Lung (tissue), 12 donors: ENCODE data around the gene PEX13. TPM values are rescaled to one million over a fixed set of nuclear protein-coding genes. Genes with fewer than 3 reads are reported as not detected.

ENCODE experiments used
- ATAC-seq: fragments of 200-7000 bp; cut with Tn5 transposase; one replicate; pipeline ENCODE4 v1.9.1; 2020; ENCODE audit warnings: moderate number of reproducible peaks; ENCODE audit not compliant: insufficient read depth, low FRiP score
- DNase-seq, 3 donors: peaks; one replicate each; pipeline ENCODE4 v3.0.0-alpha.2; 2013 to 2017
- H3K27ac ChIP-seq, 2 donors: one replicate each; pipeline ENCODE4 v1.5.1; 2013; ENCODE audit warnings: mild to moderate bottlenecking in 2 of 2, moderate library complexity in 2 of 2, control low read depth in 1 of 2, inconsistent platforms in 1 of 2, low read depth in 1 of 2, low read length in 1 of 2
- H3K27me3 ChIP-seq, 3 donors: one replicate each; pipeline ENCODE4 v1.5.1; 2013; ENCODE audit warnings: low read length in 2 of 3; ENCODE audit not compliant: control insufficient read depth in 3 of 3, insufficient read depth in 3 of 3
- H3K36me3 ChIP-seq, 4 donors: one replicate each; pipeline ENCODE4 v1.5.1; 2013; ENCODE audit warnings: low read length in 4 of 4, mild to moderate bottlenecking in 1 of 4, moderate library complexity in 1 of 4; ENCODE audit not compliant: control insufficient read depth in 4 of 4, insufficient read depth in 4 of 4
- H3K4me1 ChIP-seq, 5 donors: one replicate each; pipeline ENCODE4 v1.5.1; 2013; ENCODE audit warnings: low read length in 5 of 5, mild to moderate bottlenecking in 2 of 5, moderate library complexity in 1 of 5; ENCODE audit not compliant: control insufficient read depth in 5 of 5, insufficient read depth in 5 of 5
- H3K4me3 ChIP-seq: one replicate; pipeline ENCODE4 v1.5.1; 2013; ENCODE audit warnings: mild to moderate bottlenecking, control low read depth, moderate library complexity
- H3K9ac ChIP-seq, 2 donors: one replicate each; pipeline ENCODE4 v1.5.1; 2013; ENCODE audit warnings: low read length in 2 of 2, control low read depth in 1 of 2; ENCODE audit not compliant: insufficient read depth in 1 of 2
- H3K9me3 ChIP-seq, 4 donors: one replicate each; pipeline ENCODE4 v1.5.1; 2013; ENCODE audit warnings: low read length in 3 of 4, mild to moderate bottlenecking in 1 of 4, moderate library complexity in 1 of 4; ENCODE audit not compliant: control insufficient read depth in 4 of 4, insufficient read depth in 3 of 4
- CTCF ChIP-seq: IDR thresholded peaks from 2 replicates; pipeline ENCODE4 v1.5.1; 2012; ENCODE audit warnings: mild to moderate bottlenecking; ENCODE audit errors: control extremely low read depth, extremely low read depth
- WGBS, 2 donors: extraction: QIAGEN DNeasy Blood & Tissue Kit; methylation state at CpG; one replicate each; pipeline ENCODE4 v1.1.7; 2013; 5-methylcytosine and 5-hydroxymethylcytosine counted together
- polyA plus RNA-seq, 2 donors: library from polyadenylated mRNA; stranded (reverse); fragments of 200-250 nt; gene quantifications; one replicate each; pipeline ENCODE4 v1.2.1, GENCODE V29; 2013
- total RNA-seq, 2 donors: library from RNA; depleted of rRNA in 1 of 2; stranded (reverse); fragments of >200 nt in 1 of 2; gene quantifications; one replicate each; pipeline ENCODE4 v1.2.1, GENCODE V29; 2014 to 2021
- donor health status: control.
- donor health status: control.
- donor health status: Bipolar disorder and iron deficiency.
- donor health status: healthy.
- donor health status: DM: yes; HTN: yes; CAD: no.

The PEX13 gene
- total and polyA plus RNA-seq, 4 donors: 11.1 to 45.1 (median 17.3) TPM

GRCh38 chr2:61042807-61043206, 25.3 kb downstream of the PEX13 start:
- no peak for TF ChIP-seq CTCF
- 75 to 79% methylated on average over 3 of the region's 3 CpGs for WGBS, 2 donors
- H3K4me1 ChIP-seq: peaks cover 0 to 7% (median 0%) of the 10 kb centered on the region in 5 donors
- H3K27ac ChIP-seq: no peak overlapping the region
- no peaks in the 10 kb centered on the region for H3K9me3 ChIP-seq
- DNase-seq: no peak
- H3K9ac ChIP-seq: no peak overlapping the region
- H3K36me3 ChIP-seq: peaks cover 0 to 8% (median 2%) of the 10 kb centered on the region in 4 donors
- H3K27me3 ChIP-seq: no peaks in the 10 kb centered on the region
- no peak overlapping the region for H3K4me3 ChIP-seq
- no peak for ATAC-seq

GRCh38 chr2:61044636-61045035, 27.1 kb downstream of the PEX13 start:
- peak in 2 of 3 donors; percentile 24 to 44 for DNase-seq
- no peak for ATAC-seq
- Histone ChIP-seq H3K4me3 (no peak overlapping the region), H3K4me1 (peaks cover 0 to 7% (median 0%) of the 10 kb centered on the region in 5 donors), H3K27ac (no peak overlapping the region), H3K9me3 (no peaks in the 10 kb centered on the region), H3K9ac (no peak overlapping the region), H3K27me3 (no peaks in the 10 kb centered on the region), H3K36me3 (peaks cover 1 to 18% (median 7%) of the 10 kb centered on the region in 4 donors)
- TF ChIP-seq CTCF: no peak
- 49 to 77% methylated on average over 4 of the region's 4 CpGs for WGBS, 2 donors

- H3K4me3 ChIP-seq: no peak overlapping the region
Observed at GRCh38 chr2:61045226-61045625, 27.7 kb downstream of the PEX13 start.

More at GRCh38 chr2:61045226-61045625, 27.7 kb downstream of the PEX13 start:
- no peaks in the 10 kb centered on the region for H3K27me3 ChIP-seq
- peaks cover 1 to 18% (median 10%) of the 10 kb centered on the region in 4 donors for H3K36me3 ChIP-seq
- peaks cover 0 to 7% (median 0%) of the 10 kb centered on the region in 5 donors for H3K4me1 ChIP-seq
- H3K9me3 ChIP-seq: no peaks in the 10 kb centered on the region
- no peak for TF ChIP-seq CTCF
- DNase-seq: no peak
- 51 to 68% methylated on average over 2 of the region's 2 CpGs for WGBS, 2 donors
- no peak overlapping the region for H3K9ac ChIP-seq
- ATAC-seq: no peak
- no peak overlapping the region for H3K27ac ChIP-seq
